B cell (primary cell): Measurements from ENCODE around the gene SCUBE1. TPM values are rescaled to one million over a fixed set of nuclear protein-coding genes. Genes with fewer than 3 reads are reported as not detected.

ENCODE experiments used
- ATAC-seq: fragments of 200-7000 bp; cut with Tn5 transposase; one replicate; pipeline ENCODE4 v1.10.0; 2021; ENCODE audit warnings: low read depth, mild to moderate bottlenecking, moderate number of reproducible peaks, moderate library complexity
- CTCF ChIA-PET: fragments of 350-600 bp; sonication (Branson Sonifier 250); formaldehyde crosslinking; loops from one replicate; lab custom pipeline; 2021; ENCODE audit warnings: antibody characterized with exemption, inconsistent platforms; lab: Charles Lee
- POLR2A ChIA-PET: fragments of 350-600 bp; sonication (Branson Sonifier 250); formaldehyde crosslinking; loops from one replicate; lab custom pipeline; 2021; ENCODE audit warnings: antibody characterized with exemption; lab: Charles Lee
- DNase-seq: peaks from one replicate; pipeline ENCODE4 v3.0.0; 2013
- H2AFZ ChIP-seq: 2 replicates; pipeline ENCODE4 v1.6.1; 2012; ENCODE audit warnings: mild to moderate bottlenecking, low read depth, low read length; ENCODE audit not compliant: insufficient read depth, poor library complexity, severe bottlenecking
- H3K27ac ChIP-seq, 2 donors: 1 replicate in 1 of 2; 2 replicates in 1 of 2; pipeline ENCODE4 v1.5.1; 2012 to 2013; ENCODE audit warnings: low read length in 2 of 2, mild to moderate bottlenecking in 2 of 2, moderate library complexity in 1 of 2
- H3K27me3 ChIP-seq, 4 experiments: fragments of 200-600 bp in 1 of 4; sonication (generic) in 1 of 4; replicated peaks in 1 of 4; 1 replicate in 2 of 4; 2 replicates in 2 of 4; pipeline versions ENCODE4 v1.6.1 to v1.7.0; 2013 to 2016; ENCODE audit warnings: low read length in 3 of 4, mild to moderate bottlenecking in 2 of 4, mixed read lengths in 1 of 4, moderate library complexity in 1 of 4; ENCODE audit not compliant: insufficient read depth in 4 of 4, control insufficient read depth in 3 of 4; ENCODE audit errors: control extremely low read depth in 1 of 4
- H3K36me3 ChIP-seq, 2 experiments: replicated peaks in 1 of 2; 1 replicate in 1 of 2; 2 replicates in 1 of 2; pipeline versions ENCODE4 v1.6.1 to v1.7.1; 2013; ENCODE audit warnings: low read length in 1 of 2; ENCODE audit not compliant: insufficient read depth in 2 of 2, control insufficient read depth in 1 of 2; ENCODE audit errors: control extremely low read depth in 1 of 2, extremely low read depth in 1 of 2
- H3K4me1 ChIP-seq, 2 donors: fragments of 200-600 bp in 1 of 2; sonication (generic) in 1 of 2; 1 replicate in 1 of 2; 2 replicates in 1 of 2; pipeline versions ENCODE4 v1.5.1 to v1.6.1; 2013 to 2017; ENCODE audit warnings: low read length in 2 of 2; ENCODE audit not compliant: control insufficient read depth in 2 of 2, insufficient read depth in 2 of 2
- H3K4me2 ChIP-seq: replicated peaks from 2 replicates; pipeline ENCODE3; 2012; ENCODE audit warnings: mild to moderate bottlenecking, low read depth, low read length; ENCODE audit not compliant: poor library complexity, severe bottlenecking
- H3K4me3 ChIP-seq, 5 experiments: fragments of 200-600 bp in 1 of 5; sonication (generic) in 1 of 5; 1 replicate in 3 of 5; 2 replicates in 2 of 5; pipeline versions ENCODE4 v1.5.1 to v1.7.0; 2011 to 2016; ENCODE audit warnings: low read length in 4 of 5, mild to moderate bottlenecking in 4 of 5, low read depth in 2 of 5, control low read depth in 1 of 5, moderate library complexity in 1 of 5; ENCODE audit not compliant: insufficient read depth in 1 of 5; ENCODE audit errors: control extremely low read depth in 1 of 5, extremely low read depth in 1 of 5
- H3K79me2 ChIP-seq: fragments of 200-600 bp; sonication (generic); one replicate; pipeline ENCODE4 v1.6.0; 2016; ENCODE audit warnings: low read length; ENCODE audit not compliant: control insufficient read depth, insufficient read depth
- H3K9ac ChIP-seq: fragments of 200-600 bp; sonication (generic); 2 replicates; pipeline ENCODE4 v1.6.1; 2017; ENCODE audit warnings: mild to moderate bottlenecking, low read length, moderate library complexity
- H3K9me3 ChIP-seq, 3 donors: one replicate each; pipeline versions ENCODE4 v1.6.1 to v1.7.1; 2013; ENCODE audit warnings: low read length in 2 of 3; ENCODE audit not compliant: control insufficient read depth in 2 of 3, insufficient read depth in 1 of 3; ENCODE audit errors: control extremely low read depth in 1 of 3
- H4K20me1 ChIP-seq: 2 replicates; pipeline ENCODE4 v1.6.0; 2012; ENCODE audit warnings: mild to moderate bottlenecking, low read length; ENCODE audit not compliant: insufficient read depth, control insufficient read depth, poor library complexity, severe bottlenecking
- H3K27ac Mint-ChIP-seq: one replicate; pipeline ENCODE4 v1.8.0; 2021; ENCODE audit warnings: mixed read lengths
- H3K27me3 Mint-ChIP-seq: one replicate; pipeline ENCODE4 v1.8.0; 2021; ENCODE audit warnings: mixed read lengths
- H3K4me1 Mint-ChIP-seq: one replicate; pipeline ENCODE4 v1.8.0; 2021; ENCODE audit warnings: mixed read lengths
- H3K4me3 Mint-ChIP-seq: one replicate; pipeline ENCODE4 v1.8.0; 2021; ENCODE audit warnings: mixed read lengths
- H3K9me3 Mint-ChIP-seq: one replicate; pipeline ENCODE4 v1.8.0; 2022; ENCODE audit warnings: mixed read lengths; ENCODE audit not compliant: insufficient read depth
- CTCF ChIP-seq: fragments of 200-600 bp; IDR thresholded peaks from one replicate; pipeline ENCODE4 v1.8.0; 2022; ENCODE audit warnings: antibody characterized with exemption, mild to moderate bottlenecking
- EZH2 ChIP-seq: IDR thresholded peaks from 2 replicates; pipeline ENCODE4 v1.6.1; 2012; ENCODE audit warnings: borderline replicate concordance, low read depth, mild to moderate bottlenecking, moderate library complexity, low read length; ENCODE audit not compliant: insufficient read depth, poor library complexity, severe bottlenecking
- WGBS: methylation state at CpG from one replicate; pipeline ENCODE4 v1.1.5; 2013; ENCODE audit warnings: missing lambda C conversion rate; ENCODE audit not compliant: insufficient coverage; 5-methylcytosine and 5-hydroxymethylcytosine counted together
- intact Hi-C: fragments of 100-400 bp; cut with micrococcal nuclease; formaldehyde crosslinking; loops from one replicate; pipeline ENCODE4 v1.10.0; 2022
- polyA plus RNA-seq: library from polyadenylated mRNA; depleted of rRNA; stranded (reverse); fragments of >200 nt; gene quantifications from 2 replicates; pipeline ENCODE4 v1.2.3, GENCODE V29; 2012
- total RNA-seq, 2 donors: library from RNA; stranded (reverse); fragments of 120-200 nt in 1 of 2; gene quantifications; 1 replicate in 1 of 2; 2 replicates in 1 of 2; pipeline versions ENCODE4 v1.2.3 to v1.2.4, GENCODE V29; 2013 to 2022

The SCUBE1 gene
- total and polyA plus RNA-seq, 2 donors (not counting 1 experiment from before 2014, with no cell fraction given): not detected

- intact Hi-C loops: no loop called here
- Histone ChIP-seq H3K9me3 (no peaks in the 10 kb centered on the region), H3K27ac (no peak overlapping the region), H3K4me3 (no peak overlapping the region), H3K36me3 (peaks cover 0 to 5% of the 10 kb centered on the region in 2 experiments), H4K20me1 (peaks cover 15% of the 10 kb centered on the region), H2AFZ (no peak overlapping the region), H3K4me1 (peaks cover 0 to 12% of the 10 kb centered on the region in 2 donors), H3K27me3 (no peaks in the 10 kb centered on the region), H3K4me2 (no peak overlapping the region), H3K9ac (no peak overlapping the region), H3K79me2 (no peaks in the 10 kb centered on the region)
- no peaks in the 10 kb centered on the region for H3K9me3 Mint-ChIP-seq
- DNase-seq: no peak
- peaks cover 13% of the 10 kb centered on the region for H3K4me1 Mint-ChIP-seq
- CTCF ChIA-PET: no interaction called here
- no peak overlapping the region for H3K4me3 Mint-ChIP-seq
- no peak for TF ChIP-seq CTCF
- TF ChIP-seq EZH2: no peak
- no peak for ATAC-seq
- H3K27me3 Mint-ChIP-seq: no peaks in the 10 kb centered on the region
- peak overlapping the region; percentile 22 for H3K27ac Mint-ChIP-seq
- POLR2A ChIA-PET: no interaction called here
- 99% methylated on average over 8 of the region's 8 CpGs for WGBS
These were observed 182.6 kb downstream of the SCUBE1 start for GRCh38 chr22:43160497-43161126.

- H3K27me3 Mint-ChIP-seq: no peaks in the 10 kb centered on the region
- intact Hi-C loops: no loop called here
- peaks cover 16% of the 10 kb centered on the region for H3K4me1 Mint-ChIP-seq
- no peak overlapping the region for H3K4me3 Mint-ChIP-seq
- no peak overlapping the region for H3K27ac Mint-ChIP-seq
- Histone ChIP-seq H3K27ac (no peak overlapping the region), H3K79me2 (no peaks in the 10 kb centered on the region), H3K27me3 (no peaks in the 10 kb centered on the region), H3K9me3 (no peaks in the 10 kb centered on the region), H3K4me1 (peaks cover 0 to 12% of the 10 kb centered on the region in 2 donors), H3K9ac (no peak overlapping the region), H3K4me3 (no peak overlapping the region), H4K20me1 (peaks cover 22% of the 10 kb centered on the region), H3K4me2 (no peak overlapping the region), H2AFZ (no peak overlapping the region), H3K36me3 (peaks cover 0 to 5% of the 10 kb centered on the region in 2 experiments)
- H3K9me3 Mint-ChIP-seq: no peaks in the 10 kb centered on the region
- DNase-seq: no peak
- ChIA-PET CTCF (no interaction called here), POLR2A (interaction anchor here (0.6 kb wide), 1 partner anchor 1120 kb away, joined by 3 read pairs; no protein-coding TSS in a partner anchor)
- TF ChIP-seq EZH2 (no peak), CTCF (peak; percentile 13)
- no peak for ATAC-seq
- 92% methylated on average over 14 of the region's 18 CpGs for WGBS
These were observed 183.5 kb downstream of the SCUBE1 start for GRCh38 chr22:43159484-43160178.
